Endometrium (tissue), 2 donors: ENCODE measurements around the gene CFAP77.

ENCODE experiments used
- FAIRE-seq: peaks from 2 replicates; lab custom pipeline; 2012; peaks lifted over from hg19 to GRCh38; lab: Jason Lieb, UNC
- donor health status: control.
- donor health status: control.

The CFAP77 gene

DNA sequence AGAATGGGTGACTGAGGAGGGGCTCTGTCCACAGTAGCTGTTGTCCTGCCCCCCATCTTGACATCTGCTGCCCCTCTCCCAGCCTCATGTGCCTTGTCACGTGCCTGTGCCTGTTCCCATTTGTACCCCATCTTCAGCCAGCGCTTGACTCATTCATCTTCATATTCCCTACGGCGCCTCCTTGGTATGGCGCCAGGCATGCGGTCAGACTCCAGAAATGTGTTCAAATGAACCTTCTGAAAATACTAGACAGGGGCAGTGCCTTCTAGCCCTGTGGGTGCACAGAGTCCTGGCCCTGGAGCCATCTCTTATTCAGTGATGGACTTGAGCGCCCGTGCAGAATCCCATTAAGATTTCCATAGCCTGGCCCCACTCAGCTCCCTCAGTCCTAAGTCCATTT lies 46.2 kb downstream of the CFAP77 start:
- no peak for FAIRE-seq

GRCh38 chr9:132457504-132458236 lies 47.7 kb downstream of the CFAP77 start:
- no peak for FAIRE-seq

- no peak for FAIRE-seq
These were observed 48.4 kb downstream of the CFAP77 start for GRCh38 chr9:132458432-132458831.

- no peak for FAIRE-seq
These were observed 49.6 kb downstream of the CFAP77 start for GRCh38 chr9:132459661-132460060.

DNA sequence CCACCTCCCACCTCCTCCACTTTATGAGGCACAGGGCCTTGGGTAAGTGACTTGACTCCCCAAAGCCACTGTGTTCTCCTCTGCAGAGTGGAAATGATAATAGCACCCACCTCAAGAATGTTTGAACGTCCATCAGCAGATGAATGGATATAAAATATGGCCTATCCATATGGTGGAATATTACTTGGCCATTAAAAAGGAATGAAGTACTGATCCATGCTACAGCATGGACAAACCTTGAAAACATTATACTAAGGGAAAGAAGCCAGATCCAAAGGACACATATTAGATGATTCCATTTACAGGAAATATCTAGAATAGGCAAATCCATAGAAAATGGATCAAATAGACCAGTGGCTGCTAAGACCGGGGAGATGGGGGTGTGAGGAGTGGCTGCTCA lies 50.2 kb downstream of the CFAP77 start:
- no peak for FAIRE-seq

DNA sequence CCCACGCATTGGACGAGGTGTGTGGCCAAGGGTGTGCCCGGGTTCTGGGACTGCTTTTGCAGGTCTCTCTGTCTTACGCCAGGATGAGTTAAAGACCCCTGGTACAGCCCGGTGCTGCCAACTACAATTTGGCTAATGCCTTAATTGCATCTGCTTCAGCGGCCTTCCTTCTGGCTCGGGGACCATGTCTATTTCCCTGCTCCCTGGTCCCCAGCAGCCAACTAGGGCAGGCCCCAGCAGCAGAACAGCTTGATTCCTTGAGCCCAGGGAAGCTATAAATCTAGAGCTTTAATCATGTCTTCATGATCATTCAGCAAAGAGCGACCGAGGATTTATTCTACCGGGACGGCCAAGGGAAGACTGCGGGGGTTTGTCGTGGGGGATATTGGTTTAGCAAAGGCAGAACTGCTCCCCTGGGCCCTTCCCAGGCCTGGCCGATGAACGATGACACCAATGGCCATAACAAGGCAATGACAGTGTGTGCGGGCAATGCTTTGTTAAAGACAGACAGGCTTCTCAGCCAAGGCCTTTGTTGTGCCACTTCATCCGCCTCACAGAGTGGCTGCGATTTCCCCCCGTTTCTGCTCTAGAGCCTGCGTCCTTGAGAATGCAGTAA lies 51.4 kb downstream of the CFAP77 start:
- FAIRE-seq, result no peak

DNA sequence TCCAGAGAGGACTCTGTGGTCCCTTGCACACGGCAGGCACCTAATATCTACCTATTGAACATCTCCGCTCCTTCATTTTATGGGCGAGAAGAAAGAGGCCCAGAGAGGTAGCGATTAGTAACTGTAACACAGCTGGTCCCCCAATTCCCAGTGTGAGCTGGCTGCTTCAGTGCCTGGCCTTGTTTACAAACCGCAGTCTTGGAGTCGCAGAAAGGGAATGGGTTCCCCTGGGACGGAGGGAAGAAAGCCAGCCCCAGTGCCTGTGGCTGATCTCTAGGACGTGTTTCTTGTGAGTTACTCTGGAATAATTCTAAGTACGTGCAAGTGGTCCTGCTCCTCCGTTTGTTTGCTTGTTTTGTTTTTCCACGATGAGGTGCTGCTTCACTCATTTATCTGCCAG lies 52.0 kb downstream of the CFAP77 start:
- no peak for FAIRE-seq

GRCh38 chr9:132464547-132464946 lies 54.5 kb downstream of the CFAP77 start:
- no peak for FAIRE-seq

- no peak for FAIRE-seq
These were observed 55.2 kb downstream of the CFAP77 start for GRCh38 chr9:132465131-132465635.

GRCh38 chr9:132472199-132472598 lies 62.2 kb downstream of the CFAP77 start:
- FAIRE-seq, result no peak

GRCh38 chr9:132472599-132472998 lies 62.6 kb downstream of the CFAP77 start:
- FAIRE-seq, result no peak

DNA sequence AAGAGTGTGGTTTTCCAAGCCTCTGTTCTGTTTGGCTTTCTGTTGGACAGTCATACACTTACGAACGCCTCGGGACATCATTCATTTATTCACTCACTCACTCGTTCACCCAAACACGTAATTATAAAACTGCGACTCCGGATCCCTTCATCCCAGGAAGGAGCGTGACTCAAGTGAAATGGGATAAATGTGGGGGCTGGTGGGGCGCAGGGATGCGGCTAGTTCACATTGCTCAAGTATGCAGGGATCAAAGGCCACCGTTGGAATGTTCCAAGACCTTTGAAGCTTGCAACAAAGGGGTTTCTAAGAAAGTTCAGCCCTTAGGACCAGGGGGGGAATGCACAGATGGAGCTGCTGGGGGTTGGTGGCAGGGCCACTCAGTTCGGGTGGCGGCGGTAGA lies 64.2 kb downstream of the CFAP77 start:
- no peak for FAIRE-seq

DNA sequence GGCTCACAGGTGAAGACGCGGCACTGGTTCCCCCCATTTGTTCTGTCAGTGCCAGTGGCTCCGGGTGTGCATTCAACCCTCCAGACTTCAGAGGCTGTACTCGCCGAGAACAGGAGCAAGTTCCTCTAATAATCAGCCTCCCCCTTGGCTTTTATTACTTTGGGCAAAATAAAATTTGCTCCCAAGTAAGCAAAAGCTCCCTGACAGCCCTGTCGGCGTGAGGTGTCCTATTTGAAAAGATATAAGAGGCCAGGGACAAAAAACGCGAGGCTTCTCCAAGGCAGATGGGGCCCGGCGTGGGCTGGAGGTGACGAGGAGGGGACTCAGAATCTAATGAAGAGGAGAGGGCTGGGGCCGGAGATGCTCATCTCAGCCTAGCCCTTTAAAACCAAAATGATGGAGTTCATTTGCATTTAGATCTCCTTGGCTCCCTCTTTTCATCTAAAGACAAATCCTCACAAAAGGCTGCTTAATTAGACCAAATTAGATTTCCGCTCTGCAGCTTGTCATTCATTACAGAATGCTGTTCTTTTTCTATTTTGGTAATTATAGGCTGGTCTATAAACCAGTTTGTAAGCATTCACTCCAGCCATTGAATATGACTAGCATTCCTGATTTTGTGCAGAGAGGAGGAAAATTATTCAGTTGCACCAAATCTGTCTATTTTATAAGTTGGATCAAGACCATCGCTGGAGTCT lies 68.5 kb downstream of the CFAP77 start:
- no peak for FAIRE-seq

DNA sequence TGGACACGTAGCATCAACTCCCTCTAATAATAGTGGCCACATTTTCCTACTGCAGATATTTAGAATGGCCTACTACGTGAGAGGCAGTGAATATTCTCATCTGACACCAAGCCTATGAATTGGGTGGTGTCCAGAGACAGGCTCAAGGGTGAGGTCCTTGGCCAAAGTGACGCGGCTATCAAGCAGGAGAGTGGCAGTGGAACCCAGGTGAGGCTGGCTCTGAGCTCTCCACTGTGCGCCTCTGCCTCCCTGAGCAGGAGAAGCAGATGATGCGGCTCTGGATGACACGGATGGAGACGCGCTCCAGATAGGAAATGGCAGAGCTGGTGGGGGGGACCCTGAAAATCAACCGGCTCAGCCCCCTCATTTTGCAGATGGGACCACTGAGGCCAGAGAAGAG lies 69.7 kb downstream of the CFAP77 start:
- no peak for FAIRE-seq

- no peak for FAIRE-seq
These were observed 71.2 kb downstream of the CFAP77 start for GRCh38 chr9:132481053-132481849.

- no peak for FAIRE-seq
These were observed 72.3 kb downstream of the CFAP77 start for GRCh38 chr9:132482196-132482813.

- no peak for FAIRE-seq
These were observed 75.4 kb downstream of the CFAP77 start for GRCh38 chr9:132485393-132485792.

GRCh38 chr9:132486706-132487350 lies 76.8 kb downstream of the CFAP77 start:
- FAIRE-seq, result no peak

DNA sequence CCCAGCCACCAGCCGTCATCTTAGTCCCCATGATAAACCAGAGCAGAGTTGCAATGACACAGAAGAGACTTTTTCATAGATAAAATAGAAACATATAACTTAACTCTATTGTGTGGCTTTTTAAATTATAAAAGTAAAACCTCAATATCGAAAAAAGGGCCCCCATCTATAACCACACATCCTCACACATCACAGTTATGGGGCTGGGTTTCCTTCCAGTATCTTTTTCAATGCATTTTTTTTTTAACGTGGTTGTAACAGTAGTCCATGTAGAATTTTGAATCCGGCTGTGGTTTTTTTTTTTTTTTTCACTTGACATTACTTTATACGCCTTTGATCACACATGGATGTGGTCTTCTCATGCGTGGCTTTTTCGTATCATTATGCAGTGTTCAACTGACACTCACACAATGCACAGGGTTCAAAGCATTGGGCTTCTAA lies 77.4 kb downstream of the CFAP77 start:
- no peak for FAIRE-seq

- no peak for FAIRE-seq
These were observed 78.0 kb downstream of the CFAP77 start for GRCh38 chr9:132487980-132488535.

- FAIRE-seq, result no peak
These were observed 78.6 kb downstream of the CFAP77 start for GRCh38 chr9:132488626-132489025.
